SJCRH30 (cell line): ENCODE results near the gene S100A10. TPM values are rescaled to one million over a fixed set of nuclear protein-coding genes. Genes with fewer than 3 reads are reported as not detected.

Experiments used
- DNase-seq, 2 experiments: peaks; one replicate each; pipeline ENCODE4 v3.0.0-alpha.2; 2015 to 2020
- H3K27ac ChIP-seq: fragments of 250-450 bp; sonication (Bioruptor Pico); 2 replicates; pipeline ENCODE4 v1.5.1; 2020; ENCODE audit warnings: mild to moderate bottlenecking, moderate library complexity
- H3K27me3 ChIP-seq: fragments of 250-450 bp; sonication (Bioruptor Pico); 2 replicates; pipeline ENCODE4 v1.5.1; 2020; ENCODE audit warnings: mild to moderate bottlenecking, moderate library complexity
- H3K36me3 ChIP-seq: fragments of 250-450 bp; sonication (Bioruptor Pico); 2 replicates; pipeline ENCODE4 v1.5.1; 2020; ENCODE audit warnings: mild to moderate bottlenecking, moderate library complexity
- H3K4me1 ChIP-seq: fragments of 250-450 bp; sonication (Bioruptor Pico); 2 replicates; pipeline ENCODE4 v1.5.1; 2020; ENCODE audit warnings: mild to moderate bottlenecking, moderate library complexity
- H3K4me3 ChIP-seq: fragments of 250-450 bp; sonication (Bioruptor Pico); 2 replicates; pipeline ENCODE4 v1.5.1; 2020; ENCODE audit warnings: mild to moderate bottlenecking, moderate library complexity
- H3K9me3 ChIP-seq: fragments of 250-450 bp; sonication (Bioruptor Pico); replicated peaks from 2 replicates; pipeline ENCODE4 v1.5.1; 2020; ENCODE audit warnings: mild to moderate bottlenecking, moderate library complexity
- total RNA-seq: library from RNA; depleted of rRNA; stranded (reverse); fragments of >200 nt; shearing (Covaris generic); gene quantifications from 2 replicates; pipeline ENCODE4 v1.2.3, GENCODE V29; 2014

The S100A10 gene
- total RNA-seq, 1 experiment from 2014 or later, result 38.3 TPM

DNA sequence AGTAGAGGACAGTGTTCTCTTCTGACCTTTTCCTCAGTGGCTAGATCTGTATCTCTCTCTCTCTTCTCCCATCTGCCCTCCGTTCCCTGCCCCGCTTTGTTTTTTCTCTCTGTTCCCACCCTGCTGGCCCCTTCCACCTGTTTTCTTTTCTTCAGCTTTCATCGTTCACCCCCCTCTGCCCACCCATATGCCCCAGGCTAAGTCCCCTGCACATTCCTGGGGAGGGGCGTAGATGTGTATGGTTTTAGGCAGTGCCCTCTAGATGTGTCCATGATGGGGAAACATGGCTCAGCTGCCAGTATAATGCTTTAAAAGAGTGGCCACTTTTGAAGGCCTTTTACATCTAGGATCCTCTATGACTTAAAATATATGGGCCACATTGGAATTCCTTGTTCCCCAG, 29.6 kb upstream of the S100A10 start:
- H3K36me3 ChIP-seq, result no peaks in the 10 kb centered on the region
- H3K4me3 ChIP-seq, result no peak overlapping the region
- no peaks in the 10 kb centered on the region for H3K9me3 ChIP-seq
- H3K4me1 ChIP-seq, result peaks cover 61% of the 10 kb centered on the region
- DNase-seq, result peak in 1 of 2 experiments; percentile 60
- peak overlapping the region; percentile 84 for H3K27ac ChIP-seq
- no peaks in the 10 kb centered on the region for H3K27me3 ChIP-seq

- H3K4me3 ChIP-seq, result no peak overlapping the region
- no peaks in the 10 kb centered on the region for H3K36me3 ChIP-seq
- H3K27me3 ChIP-seq, result no peaks in the 10 kb centered on the region
- peak overlapping the region; percentile 84 for H3K27ac ChIP-seq
- peak; percentile 60 to 76 for DNase-seq
- peaks cover 61% of the 10 kb centered on the region for H3K4me1 ChIP-seq
- H3K9me3 ChIP-seq, result no peaks in the 10 kb centered on the region
These were observed 28.8 kb upstream of the S100A10 start for GRCh38 chr1:152022474-152022873.

- no peak for DNase-seq
- H3K4me1 ChIP-seq, result peaks cover 52% of the 10 kb centered on the region
- no peaks in the 10 kb centered on the region for H3K36me3 ChIP-seq
- no peak overlapping the region for H3K4me3 ChIP-seq
- H3K27me3 ChIP-seq, result no peaks in the 10 kb centered on the region
- no peaks in the 10 kb centered on the region for H3K9me3 ChIP-seq
- H3K27ac ChIP-seq, result no peak overlapping the region
These were observed 27.9 kb upstream of the S100A10 start for GRCh38 chr1:152021569-152021968.

GRCh38 chr1:152020849-152021248, 27.2 kb upstream of the S100A10 start:
- DNase-seq, result no peak
- Histone ChIP-seq H3K27me3 (no peaks in the 10 kb centered on the region), H3K27ac (no peak overlapping the region), H3K36me3 (no peaks in the 10 kb centered on the region), H3K9me3 (no peaks in the 10 kb centered on the region), H3K4me1 (peaks cover 54% of the 10 kb centered on the region), H3K4me3 (no peak overlapping the region)

DNA sequence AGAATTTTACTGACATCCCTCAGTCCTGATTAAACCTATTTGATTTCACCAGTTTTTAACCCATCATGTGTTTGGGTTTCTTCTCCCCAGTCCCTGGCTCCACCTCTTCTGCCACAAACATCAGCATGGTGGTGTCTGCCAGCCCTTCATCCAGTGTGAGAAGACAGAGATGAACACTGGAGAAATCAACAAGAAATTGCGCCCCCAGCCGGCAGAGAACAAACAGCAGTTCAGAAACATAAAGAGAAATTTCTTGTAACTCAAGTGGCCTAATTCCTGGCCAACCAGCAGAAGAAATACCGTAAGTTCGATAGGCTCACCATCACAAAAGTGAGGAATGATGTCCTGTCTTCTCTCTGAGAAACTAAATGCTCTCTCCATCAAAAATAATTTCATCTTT, 24.9 kb upstream of the S100A10 start:
- H3K4me3 ChIP-seq, result no peak overlapping the region
- H3K27me3 ChIP-seq, result no peaks in the 10 kb centered on the region
- peaks cover 41% of the 10 kb centered on the region for H3K4me1 ChIP-seq
- no peak overlapping the region for H3K27ac ChIP-seq
- no peaks in the 10 kb centered on the region for H3K9me3 ChIP-seq
- H3K36me3 ChIP-seq, result no peaks in the 10 kb centered on the region
- DNase-seq, result no peak

GRCh38 chr1:152015766-152016165, 22.1 kb upstream of the S100A10 start:
- Histone ChIP-seq H3K4me1 (peaks cover 15% of the 10 kb centered on the region), H3K4me3 (no peak overlapping the region), H3K9me3 (no peaks in the 10 kb centered on the region), H3K36me3 (no peaks in the 10 kb centered on the region), H3K27me3 (no peaks in the 10 kb centered on the region), H3K27ac (peak overlapping the region; percentile 34)
- peak; percentile 69 to 80 for DNase-seq

- no peak for DNase-seq
- no peaks in the 10 kb centered on the region for H3K27me3 ChIP-seq
- H3K4me1 ChIP-seq, result peaks cover 14% of the 10 kb centered on the region
- no peak overlapping the region for H3K4me3 ChIP-seq
- H3K27ac ChIP-seq, result no peak overlapping the region
- H3K36me3 ChIP-seq, result no peaks in the 10 kb centered on the region
- no peaks in the 10 kb centered on the region for H3K9me3 ChIP-seq
These were observed 21.3 kb upstream of the S100A10 start for GRCh38 chr1:152014943-152015342.

GRCh38 chr1:152013664-152014237, 20.1 kb upstream of the S100A10 start:
- DNase-seq, result peak in 1 of 2 experiments; percentile 66
- Histone ChIP-seq H3K36me3 (no peaks in the 10 kb centered on the region), H3K4me3 (no peak overlapping the region), H3K9me3 (no peaks in the 10 kb centered on the region), H3K4me1 (peaks cover 11% of the 10 kb centered on the region), H3K27me3 (no peaks in the 10 kb centered on the region), H3K27ac (no peak overlapping the region)

- Histone ChIP-seq H3K9me3 (no peaks in the 10 kb centered on the region), H3K27me3 (no peaks in the 10 kb centered on the region), H3K36me3 (no peaks in the 10 kb centered on the region), H3K27ac (no peak overlapping the region), H3K4me3 (no peak overlapping the region), H3K4me1 (peaks cover 7% of the 10 kb centered on the region)
- DNase-seq, result no peak
These were observed 16.0 kb upstream of the S100A10 start for GRCh38 chr1:152009691-152010090.

GRCh38 chr1:152007047-152007446, 13.4 kb upstream of the S100A10 start:
- H3K36me3 ChIP-seq, result no peaks in the 10 kb centered on the region
- peaks cover 27% of the 10 kb centered on the region for H3K4me1 ChIP-seq
- H3K27me3 ChIP-seq, result no peaks in the 10 kb centered on the region
- no peak for DNase-seq
- H3K4me3 ChIP-seq, result no peak overlapping the region
- no peak overlapping the region for H3K27ac ChIP-seq
- H3K9me3 ChIP-seq, result no peaks in the 10 kb centered on the region

GRCh38 chr1:152005360-152005912, 11.8 kb upstream of the S100A10 start:
- no peak overlapping the region for H3K4me3 ChIP-seq
- H3K27ac ChIP-seq, result no peak overlapping the region
- H3K27me3 ChIP-seq, result no peaks in the 10 kb centered on the region
- peaks cover 33% of the 10 kb centered on the region for H3K4me1 ChIP-seq
- H3K9me3 ChIP-seq, result no peaks in the 10 kb centered on the region
- H3K36me3 ChIP-seq, result no peaks in the 10 kb centered on the region
- no peak for DNase-seq

DNA sequence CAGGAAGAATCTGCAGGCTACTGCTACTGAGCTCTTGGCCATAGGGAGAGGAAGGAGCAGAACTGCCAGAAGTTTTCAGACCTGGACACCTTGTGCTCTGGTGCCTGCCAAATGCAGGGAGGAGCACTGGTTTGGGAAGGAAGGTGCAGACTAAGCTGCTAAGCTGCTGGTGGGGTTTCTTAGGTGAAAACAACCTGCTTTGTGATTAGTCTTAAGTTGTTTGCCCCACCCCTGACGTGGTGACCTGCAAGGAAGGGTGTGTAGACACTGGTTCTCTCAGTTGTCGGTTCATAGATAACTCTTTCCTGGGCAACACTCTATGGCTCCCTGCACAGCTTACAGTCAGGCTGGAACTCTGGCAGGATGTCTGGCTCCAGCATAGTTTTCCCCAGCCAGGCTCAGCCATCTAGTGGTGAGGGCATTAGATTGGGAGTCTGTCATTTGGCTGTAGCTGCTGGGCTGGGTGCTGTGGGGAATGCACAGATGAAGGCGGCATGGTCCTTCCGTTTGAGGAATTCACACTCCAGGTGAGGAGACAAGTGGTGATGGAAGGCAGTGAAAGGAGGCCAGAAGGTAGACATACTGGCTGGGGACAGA, 10.3 kb upstream of the S100A10 start:
- H3K27me3 ChIP-seq, result no peaks in the 10 kb centered on the region
- H3K4me1 ChIP-seq, result peaks cover 33% of the 10 kb centered on the region
- H3K9me3 ChIP-seq, result no peaks in the 10 kb centered on the region
- no peak overlapping the region for H3K27ac ChIP-seq
- DNase-seq, result peak in 1 of 2 experiments; percentile 11
- H3K4me3 ChIP-seq, result no peak overlapping the region
- H3K36me3 ChIP-seq, result no peaks in the 10 kb centered on the region

DNA sequence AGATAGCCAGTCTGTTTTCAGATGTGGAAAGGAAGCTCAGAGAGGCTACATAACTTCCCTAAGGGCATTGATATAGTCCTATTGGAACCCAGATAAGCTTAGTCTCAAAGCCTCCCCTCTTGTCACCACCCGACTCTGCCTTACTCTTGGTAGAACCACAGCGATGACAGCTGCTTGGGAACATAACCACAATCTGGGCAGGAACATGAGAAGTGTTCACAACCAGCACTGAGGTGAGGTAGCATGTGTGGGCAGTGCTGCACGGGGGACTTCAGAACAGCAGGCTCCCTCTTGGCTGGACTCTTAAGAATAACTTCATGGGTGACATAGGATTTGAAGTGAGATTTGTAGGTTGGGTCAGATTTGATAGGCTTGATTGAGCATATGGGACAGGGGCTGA, 9.3 kb upstream of the S100A10 start:
- Histone ChIP-seq H3K4me1 (peaks cover 33% of the 10 kb centered on the region), H3K9me3 (no peaks in the 10 kb centered on the region)
- DNase-seq, result peak; percentile 83 to 92

GRCh38 chr1:152001631-152002584, 8.2 kb upstream of the S100A10 start:
- peak; percentile 87 to 93 for DNase-seq
- H3K4me3 ChIP-seq, result no peak overlapping the region
- no peaks in the 10 kb centered on the region for H3K27me3 ChIP-seq
- H3K9me3 ChIP-seq, result no peaks in the 10 kb centered on the region
- no peak overlapping the region for H3K27ac ChIP-seq
- peaks cover 28% of the 10 kb centered on the region for H3K4me1 ChIP-seq
- no peaks in the 10 kb centered on the region for H3K36me3 ChIP-seq

More for the DNA sequence above, 9.3 kb upstream of the S100A10 start:
- no peaks in the 10 kb centered on the region for H3K36me3 ChIP-seq
- no peaks in the 10 kb centered on the region for H3K27me3 ChIP-seq
- H3K27ac ChIP-seq, result no peak overlapping the region
- no peak overlapping the region for H3K4me3 ChIP-seq
